ENCODE data around the gene DNM2. TPM values are rescaled to one million over a fixed set of nuclear protein-coding genes. Genes with fewer than 3 reads are reported as not detected.

The DNM2 gene
- total and polyA plus RNA-seq, 2 of the 13 experiments (the other 11 are each of a cell fraction or from before 2014, with no cell fraction given), result 41.7 to 59.8 TPM

DNA sequence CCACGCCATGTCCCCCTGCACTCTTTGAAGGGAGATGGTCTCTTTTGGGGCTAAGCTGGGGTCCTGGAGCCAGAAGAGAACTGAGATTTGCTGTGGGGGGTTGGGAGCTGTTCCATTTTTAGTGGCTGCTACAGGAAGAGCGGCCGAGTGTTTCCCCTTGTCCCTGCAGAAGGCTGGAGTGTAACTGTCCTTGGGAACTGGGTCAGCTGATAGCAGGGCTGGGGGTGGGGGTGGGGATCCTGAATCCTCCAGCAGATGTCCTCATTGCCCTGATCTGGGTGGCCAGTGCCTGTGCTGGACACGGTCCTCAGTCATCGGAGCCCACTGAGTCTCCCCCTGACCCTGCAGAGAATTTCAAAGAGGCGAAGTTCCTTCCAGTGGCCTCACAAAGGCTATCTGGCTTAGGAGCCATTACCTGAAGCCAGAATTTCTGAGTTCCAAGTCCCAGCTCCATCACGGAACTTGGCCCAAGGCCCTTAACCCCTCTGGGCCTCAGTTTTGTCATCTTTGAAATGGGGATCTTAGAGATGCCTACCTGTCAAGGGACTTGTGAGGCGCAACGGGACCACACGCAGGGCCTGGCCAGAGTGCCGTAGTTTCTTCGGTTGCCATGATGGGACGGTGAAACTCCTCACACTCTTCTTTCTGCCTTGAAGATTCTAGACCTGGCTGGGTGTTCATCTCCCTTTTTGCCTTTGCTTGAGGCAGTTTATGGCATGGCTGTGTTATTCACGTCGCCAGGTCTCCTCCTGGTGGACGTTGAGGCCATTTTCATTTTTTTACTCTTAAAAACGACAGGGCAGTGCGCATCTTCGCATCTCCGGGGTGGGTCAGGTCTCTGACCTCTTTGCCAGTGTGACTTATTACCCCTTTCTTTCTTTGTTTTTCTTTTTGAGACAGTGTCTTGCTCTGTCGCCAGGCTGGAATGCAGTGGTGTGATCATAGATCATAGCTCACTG is 51.9 kb downstream of the DNM2 start (continued):
- TF ChIP-seq, protein P1, sequence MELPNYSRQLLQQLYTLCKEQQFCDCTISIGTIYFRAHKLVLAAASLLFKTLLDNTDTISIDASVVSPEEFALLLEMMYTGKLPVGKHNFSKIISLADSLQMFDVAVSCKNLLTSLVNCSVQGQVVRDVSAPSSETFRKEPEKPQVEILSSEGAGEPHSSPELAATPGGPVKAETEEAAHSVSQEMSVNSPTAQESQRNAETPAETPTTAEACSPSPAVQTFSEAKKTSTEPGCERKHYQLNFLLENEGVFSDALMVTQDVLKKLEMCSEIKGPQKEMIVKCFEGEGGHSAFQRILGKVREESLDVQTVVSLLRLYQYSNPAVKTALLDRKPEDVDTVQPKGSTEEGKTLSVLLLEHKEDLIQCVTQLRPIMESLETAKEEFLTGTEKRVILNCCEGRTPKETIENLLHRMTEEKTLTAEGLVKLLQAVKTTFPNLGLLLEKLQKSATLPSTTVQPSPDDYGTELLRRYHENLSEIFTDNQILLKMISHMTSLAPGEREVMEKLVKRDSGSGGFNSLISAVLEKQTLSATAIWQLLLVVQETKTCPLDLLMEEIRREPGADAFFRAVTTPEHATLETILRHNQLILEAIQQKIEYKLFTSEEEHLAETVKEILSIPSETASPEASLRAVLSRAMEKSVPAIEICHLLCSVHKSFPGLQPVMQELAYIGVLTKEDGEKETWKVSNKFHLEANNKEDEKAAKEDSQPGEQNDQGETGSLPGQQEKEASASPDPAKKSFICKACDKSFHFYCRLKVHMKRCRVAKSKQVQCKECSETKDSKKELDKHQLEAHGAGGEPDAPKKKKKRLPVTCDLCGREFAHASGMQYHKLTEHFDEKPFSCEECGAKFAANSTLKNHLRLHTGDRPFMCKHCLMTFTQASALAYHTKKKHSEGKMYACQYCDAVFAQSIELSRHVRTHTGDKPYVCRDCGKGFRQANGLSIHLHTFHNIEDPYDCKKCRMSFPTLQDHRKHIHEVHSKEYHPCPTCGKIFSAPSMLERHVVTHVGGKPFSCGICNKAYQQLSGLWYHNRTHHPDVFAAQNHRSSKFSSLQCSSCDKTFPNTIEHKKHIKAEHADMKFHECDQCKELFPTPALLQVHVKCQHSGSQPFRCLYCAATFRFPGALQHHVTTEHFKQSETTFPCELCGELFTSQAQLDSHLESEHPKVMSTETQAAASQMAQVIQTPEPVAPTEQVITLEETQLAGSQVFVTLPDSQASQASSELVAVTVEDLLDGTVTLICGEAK (IDR thresholded peaks at IDR 0.05), result no peak
- TF ChIP-seq, protein P1 (CRISPR knock-in tag; IDR thresholded peaks at IDR 0.05), result no peak

Measured in HepG2 (cell line).